ENCODE measurements around the gene ACOX1.

The ACOX1 gene

DNA sequence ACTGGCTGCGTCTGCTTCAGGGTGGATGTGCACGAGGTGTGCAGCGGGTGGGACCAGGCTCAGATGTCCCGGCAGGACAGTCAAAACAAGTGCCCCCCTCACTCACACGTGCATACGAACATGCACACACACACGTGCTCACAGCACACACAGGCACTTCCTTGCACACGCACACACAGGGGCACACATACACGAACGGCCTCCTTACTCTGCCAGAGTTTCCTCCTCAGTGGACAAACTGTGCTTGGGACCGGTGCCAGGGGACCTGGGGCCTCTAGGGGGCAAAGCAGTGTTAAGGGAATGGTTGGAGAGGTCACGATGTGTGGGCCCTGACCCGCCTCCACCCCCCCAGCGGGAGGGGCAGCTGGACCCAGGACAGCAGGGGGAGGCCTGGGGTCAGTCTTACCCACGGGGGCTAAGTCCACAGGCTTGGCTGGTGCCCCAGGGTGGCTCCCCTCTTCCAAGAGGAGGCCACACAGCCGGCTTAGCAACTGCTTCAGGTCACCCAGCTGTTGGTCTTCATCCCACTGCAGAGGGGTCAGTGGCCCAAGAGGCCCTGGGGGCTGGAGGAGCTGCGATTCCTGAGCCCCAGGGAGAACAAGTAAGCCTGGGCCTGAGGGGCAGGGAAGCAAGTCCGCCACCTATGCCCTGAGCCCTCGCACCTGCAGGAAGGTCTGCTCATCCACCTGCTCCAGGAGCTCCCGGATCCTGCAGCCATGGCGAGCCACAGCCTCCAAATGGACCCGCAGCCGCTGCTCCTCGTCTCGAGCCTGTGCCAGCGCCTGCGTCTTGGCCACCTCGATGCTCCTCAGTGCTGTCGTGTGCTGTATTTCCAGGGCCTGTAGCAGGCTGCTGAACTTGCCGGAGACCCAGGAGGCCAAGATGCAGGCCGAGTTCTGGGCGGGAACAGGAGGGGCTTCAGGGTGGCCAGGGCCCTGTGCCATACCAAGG, 87.1 kb downstream of the ACOX1 start:
- no peak overlapping the region for H3K9ac ChIP-seq (ENCODE audit: low read length)
- H4K20me1 ChIP-seq (ENCODE audit: insufficient read depth, low read length): no peaks in the 10 kb centered on the region
- TF ChIP-seq EZH2phosphoT487 (IDR thresholded peaks at IDR 0.05; ENCODE audit: low read length) (no peak), EZH2 (optimal IDR thresholded peaks at IDR 0.05; ENCODE audit: low read depth, low read length) (no peak)
- TF ChIP-seq, protein P1, sequence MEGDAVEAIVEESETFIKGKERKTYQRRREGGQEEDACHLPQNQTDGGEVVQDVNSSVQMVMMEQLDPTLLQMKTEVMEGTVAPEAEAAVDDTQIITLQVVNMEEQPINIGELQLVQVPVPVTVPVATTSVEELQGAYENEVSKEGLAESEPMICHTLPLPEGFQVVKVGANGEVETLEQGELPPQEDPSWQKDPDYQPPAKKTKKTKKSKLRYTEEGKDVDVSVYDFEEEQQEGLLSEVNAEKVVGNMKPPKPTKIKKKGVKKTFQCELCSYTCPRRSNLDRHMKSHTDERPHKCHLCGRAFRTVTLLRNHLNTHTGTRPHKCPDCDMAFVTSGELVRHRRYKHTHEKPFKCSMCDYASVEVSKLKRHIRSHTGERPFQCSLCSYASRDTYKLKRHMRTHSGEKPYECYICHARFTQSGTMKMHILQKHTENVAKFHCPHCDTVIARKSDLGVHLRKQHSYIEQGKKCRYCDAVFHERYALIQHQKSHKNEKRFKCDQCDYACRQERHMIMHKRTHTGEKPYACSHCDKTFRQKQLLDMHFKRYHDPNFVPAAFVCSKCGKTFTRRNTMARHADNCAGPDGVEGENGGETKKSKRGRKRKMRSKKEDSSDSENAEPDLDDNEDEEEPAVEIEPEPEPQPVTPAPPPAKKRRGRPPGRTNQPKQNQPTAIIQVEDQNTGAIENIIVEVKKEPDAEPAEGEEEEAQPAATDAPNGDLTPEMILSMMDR (IDR thresholded peaks at IDR 0.05; ENCODE audit: low read length): no peak
- H3K9me2 ChIP-seq (replicated peaks; ENCODE audit: insufficient read depth, low read length): no peaks in the 10 kb centered on the region
- no peak for DNase-seq
- H3K4me2 ChIP-seq (ENCODE audit: low read depth, low read length): no peak overlapping the region
- H3K36me3 ChIP-seq (replicated peaks; ENCODE audit: insufficient read depth, low read length): no peaks in the 10 kb centered on the region
- H3K27me3 ChIP-seq (replicated peaks; ENCODE audit: insufficient read depth, low read length): no peaks in the 10 kb centered on the region
- no peaks in the 10 kb centered on the region for H3K9me3 ChIP-seq (replicated peaks; ENCODE audit: insufficient read depth, low read length)
- no peak overlapping the region for H3K4me3 ChIP-seq (ENCODE audit: low read length)
- H2AFZ ChIP-seq (ENCODE audit: low read length): no peak overlapping the region
- H3K27ac ChIP-seq (ENCODE audit: low read length): no peak overlapping the region
- H3K79me2 ChIP-seq (ENCODE audit: low read length): peaks cover 22% of the 10 kb centered on the region
- H3K4me1 ChIP-seq (ENCODE audit: low read length): peaks cover 6% of the 10 kb centered on the region
- no peaks in the 10 kb centered on the region for H3F3A ChIP-seq (ENCODE audit: insufficient read depth, low read length)

All from MM.1S (cell line).